ENCODE data around the gene PRKN.

- TF ChIP-seq FOXM1 (IDR thresholded peaks at IDR 0.05; ENCODE audit: borderline replicate concordance) (no peak), TARDBP (IDR thresholded peaks at IDR 0.05) (no peak), BHLHE40 (IDR thresholded peaks at IDR 0.05; ENCODE audit: borderline replicate concordance) (no peak), SP1 (IDR thresholded peaks at IDR 0.05) (no peak), FOXK2 (IDR thresholded peaks at IDR 0.05) (no peak), SUZ12 (IDR thresholded peaks at IDR 0.05) (no peak), ZNF384 (IDR thresholded peaks at IDR 0.05) (no peak), L3MBTL2 (conservative IDR thresholded peaks at IDR 0.05) (no peak; the same call in none of the 2 replicates)
Measured at GRCh38 chr6:161458201-161458951, 1269.2 kb downstream of the PRKN start.

All from HEK293T (cell line).